Fibroblast of pulmonary artery (primary cell): ENCODE data around the gene EDEM3.
"Not testable (repeated sequence)": the region's sequence is repeated elsewhere in the genome, so short reads cannot be mapped to it uniquely, and the experiment has no call there.

Experiments used
- DNase-seq: peaks from one replicate; pipeline ENCODE4 v3.0.0-alpha.2; 2010; ENCODE audit warnings: low read depth
- H3K4me3 ChIP-seq: replicated peaks from 2 replicates; pipeline ENCODE4 v1.5.1; 2011; ENCODE audit warnings: low read depth, mild to moderate bottlenecking, control low read depth, low read length, moderate library complexity
- CTCF ChIP-seq: IDR thresholded peaks from 2 replicates; pipeline ENCODE4 v1.5.1; 2011; ENCODE audit warnings: mild to moderate bottlenecking, control low read depth, low read length, inconsistent platforms; ENCODE audit errors: missing control alignments

The EDEM3 gene

GRCh38 chr1:184691719-184692324 lies 62.8 kb downstream of the EDEM3 start:
- DNase-seq: peak; percentile 75
- TF ChIP-seq CTCF: peak; percentile 88

GRCh38 chr1:184686540-184686939 lies 68.1 kb downstream of the EDEM3 start:
- H3K4me3 ChIP-seq: no peak overlapping the region
- TF ChIP-seq CTCF: no peak
- DNase-seq: peak; percentile 24

More at GRCh38 chr1:184691719-184692324, 62.8 kb downstream of the EDEM3 start:
- no peak overlapping the region for H3K4me3 ChIP-seq

- DNase-seq: no peak
- no peak overlapping the region for H3K4me3 ChIP-seq
- TF ChIP-seq CTCF: no peak
Observed at GRCh38 chr1:184685116-184685515, 69.5 kb downstream of the EDEM3 start.

DNA sequence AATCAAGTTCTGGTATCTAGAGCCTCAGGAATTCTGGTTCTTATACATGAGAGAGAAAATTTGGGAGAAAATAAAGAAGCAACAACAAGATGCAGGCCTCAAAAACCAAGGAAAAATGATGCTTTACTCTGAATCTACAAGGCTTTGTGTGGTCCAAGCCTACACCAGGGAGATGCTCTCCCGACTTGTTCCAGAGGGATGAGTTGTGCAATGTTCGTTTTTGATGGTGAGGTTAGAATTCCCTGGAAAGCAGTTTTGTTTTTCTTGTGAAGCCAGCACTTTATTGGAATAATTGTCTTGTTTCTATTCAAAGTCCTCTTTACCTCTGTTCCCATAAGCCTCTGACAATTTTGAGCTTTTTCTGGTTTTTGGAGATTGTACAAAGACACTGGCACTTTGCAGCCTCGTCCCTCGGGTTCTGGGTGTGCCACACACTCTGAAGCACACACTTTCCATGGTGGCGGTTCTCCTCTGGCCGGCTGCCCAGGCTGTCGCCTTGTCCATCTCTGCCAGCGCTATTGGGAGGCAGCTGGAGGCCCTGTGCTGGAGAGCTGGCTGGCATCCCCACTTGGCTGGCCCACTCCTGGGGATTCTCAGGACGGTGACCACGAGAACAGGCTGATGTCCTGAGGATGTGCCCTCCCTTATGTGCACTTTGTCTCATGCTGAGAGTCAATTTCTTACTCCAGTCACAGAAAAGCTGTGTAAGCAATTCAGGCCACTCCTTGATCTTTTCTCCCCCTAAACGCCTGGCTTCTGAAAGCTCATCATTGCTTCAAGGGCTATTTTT lies 70.2 kb downstream of the EDEM3 start:
- TF ChIP-seq CTCF: no peak
- no peak for DNase-seq
- H3K4me3 ChIP-seq: no peak overlapping the region

DNA sequence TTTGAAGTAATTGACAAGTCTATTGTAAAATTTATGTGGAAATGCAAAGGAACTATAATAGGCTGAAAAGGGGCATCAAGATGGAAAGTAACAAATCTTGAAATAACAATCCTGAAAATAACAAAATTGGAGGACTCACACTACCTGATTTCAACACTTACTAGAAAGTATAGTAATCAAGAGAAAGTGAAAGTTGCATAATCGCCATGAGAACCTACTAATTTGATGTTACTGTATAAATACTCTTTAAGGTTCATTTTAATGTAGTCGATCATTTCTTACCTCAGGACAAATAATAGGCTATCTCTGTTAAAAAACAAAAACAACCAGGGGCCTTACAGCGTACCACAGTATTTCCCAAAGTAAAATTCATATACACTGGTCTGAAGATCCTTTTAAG lies 71.7 kb downstream of the EDEM3 start:
- no peak for TF ChIP-seq CTCF
- no peak for DNase-seq
- H3K4me3 ChIP-seq: no peak overlapping the region

DNA sequence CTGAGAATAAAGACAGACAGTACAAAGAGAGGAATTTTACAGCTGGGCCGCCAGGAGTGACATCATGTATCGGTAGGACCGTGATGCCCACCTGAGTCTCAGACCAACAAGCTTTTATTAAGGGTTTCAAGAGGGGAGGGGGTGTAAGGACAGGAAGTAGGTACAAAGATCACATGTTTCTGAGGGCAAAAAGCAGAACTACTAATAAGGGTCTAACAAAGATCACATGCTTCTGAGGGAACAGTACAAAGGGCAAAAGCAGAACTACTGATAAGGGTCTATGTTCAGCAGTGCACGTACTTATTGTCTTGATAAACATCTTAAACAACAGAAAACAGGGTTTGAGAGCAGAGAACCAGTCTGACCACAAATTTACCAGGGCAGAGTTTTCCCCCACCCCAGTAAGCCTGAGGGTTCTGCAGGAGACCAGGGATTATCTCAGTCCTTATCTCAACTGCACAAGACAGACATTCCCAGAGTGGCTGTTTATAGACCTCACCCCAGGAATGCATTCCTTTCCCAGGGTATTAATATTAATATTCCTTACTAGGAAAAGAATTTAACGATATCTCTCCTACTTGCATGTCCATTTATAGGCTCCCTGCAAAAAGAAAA lies 73.9 kb downstream of the EDEM3 start:
- not testable (repeated sequence) for DNase-seq, H3K4me3 ChIP-seq

DNA sequence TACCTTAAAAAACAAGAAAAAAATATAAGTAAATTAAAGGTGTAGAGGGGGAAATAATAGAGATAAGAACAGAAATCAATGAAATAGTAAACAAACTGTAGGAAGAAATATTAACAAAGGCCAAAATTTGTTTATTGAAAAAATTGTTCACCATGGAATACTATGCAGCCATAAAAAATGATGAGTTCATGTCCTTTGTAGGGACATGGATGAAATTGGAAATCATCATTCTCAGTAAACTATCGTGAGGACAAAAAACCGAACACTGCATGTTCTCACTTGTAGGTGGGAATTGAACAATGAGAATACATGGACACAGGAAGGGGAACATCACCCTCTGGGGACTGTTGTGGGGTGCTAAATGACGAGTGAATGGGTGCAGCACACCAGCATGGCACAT lies 75.2 kb downstream of the EDEM3 start:
- not testable (repeated sequence) for H3K4me3 ChIP-seq, DNase-seq
